ENCODE data around the gene SOWAHD.
A peak's percentile ranks its signal among the peaks of the same experiment; 100 is the strongest.
"Not testable (repeated sequence)": the region's sequence is repeated elsewhere in the genome, so short reads cannot be mapped to it uniquely, and the experiment has no call there.

The SOWAHD gene

DNA sequence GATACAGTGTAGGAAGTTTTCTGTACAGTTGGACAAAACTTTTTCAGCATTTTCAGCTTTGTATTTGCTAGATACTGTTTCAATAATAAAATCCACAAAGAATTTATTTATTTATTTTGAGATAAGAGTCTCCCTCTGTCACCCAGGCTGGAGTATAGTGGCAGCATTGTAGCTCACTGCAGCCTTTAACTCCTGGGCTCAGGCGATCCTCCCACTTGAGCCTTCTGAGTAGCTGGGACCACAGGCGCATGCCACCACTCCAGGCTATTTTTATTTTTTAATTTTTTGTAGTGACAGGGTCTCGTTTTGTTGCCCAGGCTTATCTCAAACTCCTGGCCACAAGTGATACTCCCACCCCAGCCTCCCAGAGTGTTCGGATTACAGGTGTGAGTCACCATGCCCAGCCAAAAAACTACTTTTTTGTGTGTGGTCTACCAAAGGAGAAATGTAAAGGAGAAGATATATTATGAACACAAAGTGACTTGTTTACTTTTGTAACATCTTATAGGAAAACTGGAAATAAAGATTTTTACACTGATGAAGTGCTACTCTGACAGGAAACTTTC, 13.0 kb upstream of the SOWAHD start:
- DNase-seq (ENCODE audit: low spot score) = no peak
- TF ChIP-seq, protein P1, sequence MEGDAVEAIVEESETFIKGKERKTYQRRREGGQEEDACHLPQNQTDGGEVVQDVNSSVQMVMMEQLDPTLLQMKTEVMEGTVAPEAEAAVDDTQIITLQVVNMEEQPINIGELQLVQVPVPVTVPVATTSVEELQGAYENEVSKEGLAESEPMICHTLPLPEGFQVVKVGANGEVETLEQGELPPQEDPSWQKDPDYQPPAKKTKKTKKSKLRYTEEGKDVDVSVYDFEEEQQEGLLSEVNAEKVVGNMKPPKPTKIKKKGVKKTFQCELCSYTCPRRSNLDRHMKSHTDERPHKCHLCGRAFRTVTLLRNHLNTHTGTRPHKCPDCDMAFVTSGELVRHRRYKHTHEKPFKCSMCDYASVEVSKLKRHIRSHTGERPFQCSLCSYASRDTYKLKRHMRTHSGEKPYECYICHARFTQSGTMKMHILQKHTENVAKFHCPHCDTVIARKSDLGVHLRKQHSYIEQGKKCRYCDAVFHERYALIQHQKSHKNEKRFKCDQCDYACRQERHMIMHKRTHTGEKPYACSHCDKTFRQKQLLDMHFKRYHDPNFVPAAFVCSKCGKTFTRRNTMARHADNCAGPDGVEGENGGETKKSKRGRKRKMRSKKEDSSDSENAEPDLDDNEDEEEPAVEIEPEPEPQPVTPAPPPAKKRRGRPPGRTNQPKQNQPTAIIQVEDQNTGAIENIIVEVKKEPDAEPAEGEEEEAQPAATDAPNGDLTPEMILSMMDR (IDR thresholded peaks at IDR 0.05; ENCODE audit: borderline replicate concordance, control extremely low read depth, extremely low read depth, insufficient read depth, missing control alignments) = no peak
- in situ Hi-C loops (cut with MboI; ENCODE audit: low sequenced_read_pairs, unreplicated experiment) = loop anchor here (25.0 kb wide), 1 partner anchor 233 kb away; no protein-coding TSS in a partner anchor

DNA sequence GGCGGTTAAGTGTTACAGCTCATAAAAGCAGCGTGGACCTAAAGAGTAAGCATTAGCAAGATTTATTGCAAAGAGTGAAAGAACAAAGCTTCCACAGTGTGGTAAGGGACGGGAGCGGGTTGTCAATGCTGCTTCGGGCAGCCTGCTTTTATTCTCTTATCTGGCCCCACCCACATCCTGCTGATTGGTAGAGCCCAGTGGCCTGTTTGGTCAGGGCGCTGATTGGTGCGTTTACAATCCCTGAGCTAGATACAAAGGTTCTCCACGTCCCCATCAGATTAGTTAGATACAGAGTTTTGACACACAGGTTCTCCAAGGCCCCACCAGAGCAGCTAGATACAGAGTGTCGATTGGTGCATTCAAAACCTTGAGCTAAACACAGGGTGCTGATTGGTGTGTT, 8.3 kb upstream of the SOWAHD start:
- in situ Hi-C loops (cut with MboI; ENCODE audit: low sequenced_read_pairs, unreplicated experiment); DNase-seq (ENCODE audit: low spot score): not testable (repeated sequence)

DNA sequence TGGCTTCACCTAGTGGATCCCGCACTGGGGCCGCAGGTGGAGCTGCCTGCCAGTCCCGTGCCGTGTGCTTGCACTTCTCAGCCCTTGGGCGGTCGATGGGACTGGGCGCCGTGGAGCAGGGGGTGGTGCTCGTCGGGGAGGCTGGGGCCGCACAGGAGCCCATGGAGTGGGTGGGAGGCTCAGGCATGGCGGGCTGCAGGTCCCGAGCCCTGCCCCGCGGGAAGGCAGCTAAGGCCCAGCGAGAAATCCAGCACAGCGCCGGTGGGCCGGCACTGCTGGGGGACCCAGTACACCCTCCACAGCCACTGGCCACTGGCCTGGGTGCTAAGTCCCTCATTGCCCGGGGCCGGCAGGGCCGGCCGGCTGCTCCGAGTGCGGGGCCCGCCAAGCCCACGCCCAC, 7.6 kb upstream of the SOWAHD start:
- in situ Hi-C loops (cut with MboI; ENCODE audit: low sequenced_read_pairs, unreplicated experiment); DNase-seq (ENCODE audit: low spot score): not testable (repeated sequence)

DNA sequence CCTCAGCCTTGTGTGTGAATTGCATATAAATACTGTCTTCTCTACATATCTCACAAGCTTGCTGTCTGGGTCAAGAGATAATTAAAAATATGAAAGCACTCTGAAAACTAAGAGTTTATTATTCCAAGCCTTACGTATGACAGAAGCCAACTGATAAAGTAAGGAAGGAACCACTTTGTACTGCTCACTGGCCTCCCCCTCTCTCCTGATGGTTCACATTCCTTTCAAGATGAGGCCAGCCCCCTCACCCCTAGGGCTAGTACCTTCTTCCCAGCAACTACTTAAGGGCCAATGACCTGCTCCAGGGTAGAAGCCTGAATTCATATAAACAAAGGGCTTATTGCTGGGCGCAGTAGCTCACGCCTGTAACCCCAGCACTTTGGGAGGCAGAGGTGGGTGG, 5.4 kb upstream of the SOWAHD start:
- in situ Hi-C loops (cut with MboI; ENCODE audit: low sequenced_read_pairs, unreplicated experiment) = no loop called here
- no peak for DNase-seq (ENCODE audit: low spot score)
- TF ChIP-seq, protein P1 (IDR thresholded peaks at IDR 0.05; ENCODE audit: borderline replicate concordance, control extremely low read depth, extremely low read depth, insufficient read depth, missing control alignments) = no peak

DNA sequence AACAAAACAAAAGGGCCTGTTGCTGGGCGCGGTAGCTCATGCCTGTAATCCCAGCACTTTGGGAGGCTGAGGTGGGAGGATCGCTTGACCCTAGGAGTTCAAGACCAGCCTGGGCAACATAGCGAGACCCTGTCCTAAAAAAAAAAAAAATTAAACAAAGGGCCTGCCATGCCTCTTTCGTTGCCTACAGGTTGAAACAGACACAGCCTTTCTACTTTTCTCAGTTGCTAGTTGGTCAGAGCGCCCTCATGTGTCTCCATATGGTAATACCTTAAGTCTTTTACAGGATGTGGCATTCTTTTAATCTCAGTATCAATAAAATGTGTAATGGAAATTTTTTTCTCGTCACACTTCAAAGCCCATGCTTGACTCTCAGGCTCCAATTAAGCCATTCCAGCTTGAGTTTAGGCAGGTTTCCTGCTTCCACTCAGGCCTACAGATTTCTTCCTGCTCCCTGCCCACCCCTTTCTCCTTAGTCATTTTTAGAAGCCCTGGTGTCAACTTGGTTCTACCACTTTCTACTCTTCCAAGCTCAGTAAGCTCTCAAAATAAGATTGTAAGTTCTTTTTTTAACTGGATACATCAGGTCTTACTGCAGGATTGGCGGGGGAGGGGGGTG, 4.6 kb upstream of the SOWAHD start:
- in situ Hi-C loops (cut with MboI; ENCODE audit: low sequenced_read_pairs, unreplicated experiment) = no loop called here
- TF ChIP-seq, protein P1 (IDR thresholded peaks at IDR 0.05; ENCODE audit: borderline replicate concordance, control extremely low read depth, extremely low read depth, insufficient read depth, missing control alignments) = peak; percentile 48

DNA sequence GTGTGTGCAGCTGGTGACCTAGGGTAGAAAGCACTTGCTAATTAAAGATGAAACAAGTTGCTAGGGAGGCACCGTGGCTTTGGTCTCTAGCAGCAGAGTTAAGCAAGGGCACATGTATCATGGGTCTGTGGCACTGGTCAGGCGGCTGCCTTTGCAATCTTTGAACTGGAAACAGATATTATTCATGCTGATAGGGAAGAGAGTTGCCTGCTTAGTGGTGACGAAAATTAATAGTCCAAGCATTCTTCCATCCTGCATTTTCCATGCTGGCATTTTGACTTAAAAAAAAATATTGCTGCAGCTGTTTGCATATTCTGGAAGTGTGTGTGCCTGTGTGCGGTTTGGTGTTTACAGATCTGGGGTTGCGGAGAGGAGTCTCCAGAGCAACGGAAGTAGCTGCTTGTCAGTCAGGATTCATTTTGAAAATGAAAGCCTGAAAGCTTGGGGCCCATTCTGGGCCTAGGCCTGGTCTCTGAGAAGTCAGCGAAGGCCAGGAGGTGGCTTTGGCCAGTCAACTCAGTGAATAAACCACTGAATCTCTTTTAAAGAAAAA, 2.3 kb upstream of the SOWAHD start:
- DNase-seq (ENCODE audit: low spot score) = peak; percentile 75
- TF ChIP-seq, protein P1 (IDR thresholded peaks at IDR 0.05; ENCODE audit: borderline replicate concordance, control extremely low read depth, extremely low read depth, insufficient read depth, missing control alignments) = no peak
- in situ Hi-C loops (cut with MboI; ENCODE audit: low sequenced_read_pairs, unreplicated experiment) = no loop called here

More for the DNA sequence above, 4.6 kb upstream of the SOWAHD start:
- DNase-seq (ENCODE audit: low spot score) = peak; percentile 48

DNA sequence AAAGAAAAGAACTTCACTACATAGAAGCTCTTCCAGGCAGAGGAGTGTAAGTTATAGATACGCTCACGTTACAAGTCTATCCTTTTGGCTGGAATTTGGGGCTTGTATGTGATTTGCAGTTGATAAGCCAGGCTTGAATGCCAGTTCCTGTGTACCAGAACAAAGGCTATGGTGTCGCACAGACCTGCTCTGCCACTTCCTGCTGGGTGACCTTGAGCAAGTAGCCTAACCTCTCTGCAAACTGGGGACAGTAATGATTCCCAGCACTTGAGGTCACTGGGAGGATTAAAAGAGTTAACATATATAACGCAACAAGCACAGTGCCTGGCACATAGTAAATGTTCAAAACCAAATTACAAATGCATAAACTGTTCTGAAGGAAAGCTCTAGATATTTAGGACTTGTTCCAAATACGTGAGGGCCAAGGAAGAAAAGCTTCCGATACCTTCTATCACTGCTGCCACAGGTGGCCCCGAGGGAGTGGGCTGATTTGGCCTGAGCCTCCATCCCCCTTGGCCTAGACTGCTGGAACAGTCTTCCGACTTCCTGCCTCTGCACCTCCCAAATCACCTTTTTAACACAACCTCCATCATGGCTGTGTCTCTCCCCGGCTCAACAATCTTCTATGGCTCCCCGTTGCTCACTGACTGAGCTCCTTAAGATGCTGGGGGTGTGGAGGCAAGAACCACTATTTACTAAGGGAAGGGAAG, 1.3 kb upstream of the SOWAHD start:
- no peak for DNase-seq (ENCODE audit: low spot score)
- in situ Hi-C loops (cut with MboI; ENCODE audit: low sequenced_read_pairs, unreplicated experiment) = no loop called here
- TF ChIP-seq, protein P1 (IDR thresholded peaks at IDR 0.05; ENCODE audit: borderline replicate concordance, control extremely low read depth, extremely low read depth, insufficient read depth, missing control alignments) = no peak

Measured in GM13976 (cell line).